HCT116 (cell line): ENCODE measurements around the gene ADCY10.

ENCODE experiments used
- EGR1 ChIP-seq: IDR thresholded peaks from 2 replicates; pipeline ENCODE4 v1.6.1; 2012; ENCODE audit warnings: low read depth
- ELF1 ChIP-seq: IDR thresholded peaks from 2 replicates; pipeline ENCODE4 v1.6.1; 2012; ENCODE audit warnings: low read depth, borderline replicate concordance
- EZH2 ChIP-seq: fragments of 200-600 bp; sonication (generic); IDR thresholded peaks from 2 replicates; pipeline ENCODE4 v1.6.1; 2017; ENCODE audit warnings: antibody characterized with exemption, mixed run types
- EZH2phosphoT487 ChIP-seq: fragments of 200-600 bp; IDR thresholded peaks from 2 replicates; pipeline ENCODE4 v1.6.1; 2018; ENCODE audit warnings: antibody characterized with exemption, borderline replicate concordance
- FOSL1 ChIP-seq: IDR thresholded peaks from 2 replicates; pipeline ENCODE4 v1.6.1; 2012; ENCODE audit warnings: low read depth
- JUND ChIP-seq: IDR thresholded peaks from 2 replicates; pipeline ENCODE4 v1.6.1; 2012
- POLR2A ChIP-seq: IDR thresholded peaks from 2 replicates; pipeline ENCODE4 v1.7.0; 2011; ENCODE audit warnings: borderline replicate concordance; ENCODE audit not compliant: insufficient read depth, insufficient read length; ENCODE audit errors: extremely low read depth
- SIN3A ChIP-seq: IDR thresholded peaks from 2 replicates; pipeline ENCODE4 v1.6.1; 2012; ENCODE audit warnings: low read depth
- SP1 ChIP-seq: IDR thresholded peaks from 2 replicates; pipeline ENCODE4 v1.6.1; 2012; ENCODE audit warnings: low read depth
- SRF ChIP-seq: IDR thresholded peaks from 2 replicates; pipeline ENCODE4 v1.6.1; 2012; ENCODE audit warnings: low read depth
- ZNF274 ChIP-seq: fragments of 200-500 bp; sonication (Bioruptor generic); IDR thresholded peaks from 2 replicates; pipeline ENCODE4 v1.6.1; 2014; ENCODE audit warnings: mild to moderate bottlenecking, low read depth, low read length, inconsistent platforms
- TF ChIP-seq, protein P1 (sequence below), 3 experiments: fragments of 200-600 bp in 1 of 3; sonication (generic) in 1 of 3; IDR thresholded peaks in 2 of 3; conservative IDR thresholded peaks in 1 of 3; 2 replicates each; pipeline ENCODE4 v1.5.1; 2012 to 2017; ENCODE audit warnings: low read depth in 2 of 3, low read length in 2 of 3, antibody characterized with exemption in 1 of 3, borderline replicate concordance in 1 of 3, control low read depth in 1 of 3, mild to moderate bottlenecking in 1 of 3, mixed read lengths in 1 of 3, mixed run types in 1 of 3, moderate library complexity in 1 of 3; ENCODE audit not compliant: insufficient read depth in 1 of 3
- TF ChIP-seq, protein P2 (sequence below): IDR thresholded peaks from 2 replicates; pipeline ENCODE4 v1.6.1; 2012
- TF ChIP-seq, protein P3 (sequence below): IDR thresholded peaks from 2 replicates; pipeline ENCODE4 v1.6.1; 2011; ENCODE audit warnings: mild to moderate bottlenecking, low read length, moderate library complexity; ENCODE audit not compliant: insufficient replicate concordance; ENCODE audit errors: extremely low read depth

DNA sequence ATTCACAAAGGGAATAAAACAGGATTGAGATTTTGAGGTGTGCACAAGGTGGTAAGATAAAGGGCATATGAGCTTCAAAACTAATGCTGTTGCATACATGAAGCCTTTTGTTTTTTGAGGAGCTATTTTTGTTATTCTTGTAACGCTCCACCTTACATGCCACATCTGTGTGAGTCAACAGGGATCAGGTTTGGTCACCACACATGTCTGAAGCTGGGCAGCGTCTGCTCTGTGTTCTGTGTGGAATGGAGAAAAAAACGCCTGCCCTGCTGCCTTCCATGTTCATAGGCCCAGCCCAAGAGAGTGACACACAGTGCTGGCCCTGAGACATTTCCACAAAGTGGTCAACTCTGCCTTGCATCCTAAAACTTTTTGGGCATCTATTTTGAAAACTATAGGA, 124.4 kb downstream of the ADCY10 start:
- TF ChIP-seq, protein P1, sequence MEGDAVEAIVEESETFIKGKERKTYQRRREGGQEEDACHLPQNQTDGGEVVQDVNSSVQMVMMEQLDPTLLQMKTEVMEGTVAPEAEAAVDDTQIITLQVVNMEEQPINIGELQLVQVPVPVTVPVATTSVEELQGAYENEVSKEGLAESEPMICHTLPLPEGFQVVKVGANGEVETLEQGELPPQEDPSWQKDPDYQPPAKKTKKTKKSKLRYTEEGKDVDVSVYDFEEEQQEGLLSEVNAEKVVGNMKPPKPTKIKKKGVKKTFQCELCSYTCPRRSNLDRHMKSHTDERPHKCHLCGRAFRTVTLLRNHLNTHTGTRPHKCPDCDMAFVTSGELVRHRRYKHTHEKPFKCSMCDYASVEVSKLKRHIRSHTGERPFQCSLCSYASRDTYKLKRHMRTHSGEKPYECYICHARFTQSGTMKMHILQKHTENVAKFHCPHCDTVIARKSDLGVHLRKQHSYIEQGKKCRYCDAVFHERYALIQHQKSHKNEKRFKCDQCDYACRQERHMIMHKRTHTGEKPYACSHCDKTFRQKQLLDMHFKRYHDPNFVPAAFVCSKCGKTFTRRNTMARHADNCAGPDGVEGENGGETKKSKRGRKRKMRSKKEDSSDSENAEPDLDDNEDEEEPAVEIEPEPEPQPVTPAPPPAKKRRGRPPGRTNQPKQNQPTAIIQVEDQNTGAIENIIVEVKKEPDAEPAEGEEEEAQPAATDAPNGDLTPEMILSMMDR (IDR thresholded peaks at IDR 0.05 in 2 of 3, conservative IDR thresholded peaks at IDR 0.05 in 1 of 3; ENCODE audit: borderline replicate concordance in 1 of 3, insufficient read depth in 1 of 3, low read depth in 2 of 3, low read length in 2 of 3), result no peak
- TF ChIP-seq POLR2A (no peak), FOSL1 (no peak), EZH2phosphoT487 (no peak), SIN3A (no peak), EZH2 (no peak), SRF (no peak), SP1 (no peak), ELF1 (no peak), ZNF274 (no peak), EGR1 (no peak), JUND (no peak)
- TF ChIP-seq, protein P2, sequence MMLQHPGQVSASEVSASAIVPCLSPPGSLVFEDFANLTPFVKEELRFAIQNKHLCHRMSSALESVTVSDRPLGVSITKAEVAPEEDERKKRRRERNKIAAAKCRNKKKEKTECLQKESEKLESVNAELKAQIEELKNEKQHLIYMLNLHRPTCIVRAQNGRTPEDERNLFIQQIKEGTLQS, result no peak
- TF ChIP-seq, protein P3, sequence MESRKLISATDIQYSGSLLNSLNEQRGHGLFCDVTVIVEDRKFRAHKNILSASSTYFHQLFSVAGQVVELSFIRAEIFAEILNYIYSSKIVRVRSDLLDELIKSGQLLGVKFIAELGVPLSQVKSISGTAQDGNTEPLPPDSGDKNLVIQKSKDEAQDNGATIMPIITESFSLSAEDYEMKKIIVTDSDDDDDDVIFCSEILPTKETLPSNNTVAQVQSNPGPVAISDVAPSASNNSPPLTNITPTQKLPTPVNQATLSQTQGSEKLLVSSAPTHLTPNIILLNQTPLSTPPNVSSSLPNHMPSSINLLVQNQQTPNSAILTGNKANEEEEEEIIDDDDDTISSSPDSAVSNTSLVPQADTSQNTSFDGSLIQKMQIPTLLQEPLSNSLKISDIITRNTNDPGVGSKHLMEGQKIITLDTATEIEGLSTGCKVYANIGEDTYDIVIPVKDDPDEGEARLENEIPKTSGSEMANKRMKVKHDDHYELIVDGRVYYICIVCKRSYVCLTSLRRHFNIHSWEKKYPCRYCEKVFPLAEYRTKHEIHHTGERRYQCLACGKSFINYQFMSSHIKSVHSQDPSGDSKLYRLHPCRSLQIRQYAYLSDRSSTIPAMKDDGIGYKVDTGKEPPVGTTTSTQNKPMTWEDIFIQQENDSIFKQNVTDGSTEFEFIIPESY, result no peak
